PC-3 (cell line): Measurements from ENCODE around the gene MED12L. TPM values are rescaled to one million over a fixed set of nuclear protein-coding genes. Genes with fewer than 3 reads are reported as not detected.

ENCODE experiments used
- ATAC-seq: fragments of 200-7000 bp; cut with Tn5 transposase; 2 replicates; pipeline ENCODE4 v1.9.1; 2020; ENCODE audit warnings: mild to moderate bottlenecking, moderate library complexity
- BruUV-seq: library from RNA; stranded (reverse); fragments of 400-500 nt; replicated peaks from 2 replicates; lab custom pipeline; 2021; lab: Mats Ljungman, UMichigan
- CTCF ChIA-PET: fragments of 300-600 bp; sonication (Branson Sonifier 250); formaldehyde crosslinking; loops from one replicate; lab custom pipeline; 2022; ENCODE audit warnings: antibody characterized with exemption; lab: Charles Lee
- POLR2A ChIA-PET: fragments of 300-600 bp; sonication (Branson Sonifier 250); formaldehyde crosslinking; loops from one replicate; lab custom pipeline; 2022; ENCODE audit warnings: antibody characterized with exemption; ENCODE audit not compliant: unreplicated experiment; lab: Charles Lee
- DNase-seq: peaks from one replicate; pipeline ENCODE4 v3.0.0-alpha.2; 2015
- H2AFZ ChIP-seq: fragments of 300-600 bp; sonication (generic); 2 replicates; pipeline ENCODE4 v1.6.0; 2016; ENCODE audit warnings: antibody characterized with exemption, low read length
- H3F3A ChIP-seq: fragments of 300-600 bp; sonication (generic); one replicate; pipeline ENCODE4 v1.6.0; 2017; ENCODE audit warnings: antibody characterized with exemption, low read length, control low read depth, mild to moderate bottlenecking; ENCODE audit not compliant: unreplicated experiment
- H3K27ac ChIP-seq: fragments of 300-600 bp; sonication (generic); 2 replicates; pipeline ENCODE4 v1.5.1; 2016; ENCODE audit warnings: mild to moderate bottlenecking, low read length
- H3K27me3 ChIP-seq: fragments of 300-600 bp; sonication (generic); 2 replicates; pipeline ENCODE4 v1.6.1; 2016; ENCODE audit warnings: low read length, mixed read lengths
- H3K36me3 ChIP-seq: fragments of 300-600 bp; sonication (generic); 2 replicates; pipeline ENCODE4 v1.6.1; 2016; ENCODE audit warnings: low read depth, mixed run types, low read length, mixed read lengths
- H3K4me1 ChIP-seq: fragments of 300-600 bp; sonication (generic); 2 replicates; pipeline ENCODE4 v1.5.1; 2016; ENCODE audit warnings: low read length; ENCODE audit not compliant: insufficient read depth
- H3K4me2 ChIP-seq: fragments of 300-600 bp; sonication (generic); 2 replicates; pipeline ENCODE4 v1.6.0; 2016; ENCODE audit warnings: low read length
- H3K4me3 ChIP-seq: fragments of 300-600 bp; sonication (generic); 2 replicates; pipeline ENCODE4 v1.5.1; 2016; ENCODE audit warnings: mild to moderate bottlenecking, low read length, mixed read lengths
- H3K79me2 ChIP-seq: fragments of 300-600 bp; sonication (generic); 2 replicates; pipeline ENCODE4 v1.6.1; 2017; ENCODE audit warnings: low read length, mixed read lengths
- H3K9ac ChIP-seq: fragments of 300-600 bp; sonication (generic); 2 replicates; pipeline ENCODE4 v1.6.0; 2016; ENCODE audit warnings: mild to moderate bottlenecking, low read length
- H3K9me2 ChIP-seq: fragments of 300-600 bp; sonication (generic); replicated peaks from 2 replicates; pipeline ENCODE4 v1.6.1; 2016; ENCODE audit warnings: mixed run types, low read length, mixed read lengths
- H3K9me3 ChIP-seq: fragments of 300-600 bp; sonication (generic); 2 replicates; pipeline ENCODE4 v1.6.1; 2016; ENCODE audit warnings: low read length, mixed read lengths
- H4K20me1 ChIP-seq: fragments of 300-600 bp; sonication (generic); 2 replicates; pipeline ENCODE4 v1.6.1; 2016; ENCODE audit warnings: low read length, mixed read lengths
- CTCF ChIP-seq: fragments of 300-600 bp; sonication (generic); conservative IDR thresholded peaks from 2 replicates; pipeline ENCODE4 v1.5.1; 2017; ENCODE audit warnings: antibody characterized with exemption, low read depth, mild to moderate bottlenecking, low read length
- EZH2 ChIP-seq: fragments of 300-600 bp; sonication (generic); IDR thresholded peaks from one replicate; pipeline ENCODE4 v1.6.1; 2017; ENCODE audit warnings: antibody characterized with exemption, mild to moderate bottlenecking, low read length; ENCODE audit not compliant: unreplicated experiment
- EZH2phosphoT487 ChIP-seq: fragments of 300-600 bp; sonication (generic); IDR thresholded peaks from 2 replicates; pipeline ENCODE4 v1.6.1; 2018; ENCODE audit warnings: mild to moderate bottlenecking, antibody characterized with exemption, low read length, borderline replicate concordance
- intact Hi-C: fragments of 100-400 bp; cut with micrococcal nuclease; formaldehyde crosslinking; loops from 2 replicates; pipeline ENCODE4 v1.9.0; 2023
- total RNA-seq: library from RNA; depleted of rRNA; stranded (reverse); fragments of >200 nt; gene quantifications from 2 replicates; pipeline ENCODE4 v1.2.3, GENCODE V29; 2014

The MED12L gene
- total RNA-seq, 1 experiment from 2014 or later = 0.55 TPM

GRCh38 chr3:151144016-151144415 lies 58.6 kb downstream of the MED12L start:
- no peak for ATAC-seq
- no peaks in the 10 kb centered on the region for H4K20me1 ChIP-seq
- no peaks in the 10 kb centered on the region for H3K36me3 ChIP-seq
- peaks cover 26% of the 10 kb centered on the region for H3K27me3 ChIP-seq
- peaks cover 17% of the 10 kb centered on the region for H3K4me1 ChIP-seq
- H2AFZ ChIP-seq = no peak overlapping the region
- no peak overlapping the region for H3K4me2 ChIP-seq
- DNase-seq = no peak
- POLR2A ChIA-PET = no interaction called here
- intact Hi-C loops = no loop called here
- H3K9ac ChIP-seq = no peak overlapping the region
- no TSS peak for BruUV-seq
- H3K4me3 ChIP-seq = no peak overlapping the region
- H3K79me2 ChIP-seq = no peaks in the 10 kb centered on the region
- no peaks in the 10 kb centered on the region for H3K9me3 ChIP-seq
- no peak overlapping the region for H3K27ac ChIP-seq
- H3K9me2 ChIP-seq = no peaks in the 10 kb centered on the region
- no peak for TF ChIP-seq EZH2
- no peak for TF ChIP-seq CTCF
- TF ChIP-seq EZH2phosphoT487 = no peak
- peaks cover 4% of the 10 kb centered on the region for H3F3A ChIP-seq
- CTCF ChIA-PET = no interaction called here

GRCh38 chr3:151144760-151145159 lies 59.3 kb downstream of the MED12L start:
- no peak overlapping the region for H2AFZ ChIP-seq
- no TSS peak for BruUV-seq
- no peak overlapping the region for H3K9ac ChIP-seq
- peaks cover 26% of the 10 kb centered on the region for H3K27me3 ChIP-seq
- H3K9me2 ChIP-seq = no peaks in the 10 kb centered on the region
- ATAC-seq (no peak), DNase-seq (no peak)
- POLR2A ChIA-PET = no interaction called here
- no peaks in the 10 kb centered on the region for H3K36me3 ChIP-seq
- no peaks in the 10 kb centered on the region for H3K9me3 ChIP-seq
- TF ChIP-seq EZH2phosphoT487 = no peak
- TF ChIP-seq CTCF = no peak
- TF ChIP-seq EZH2 = no peak
- no peak overlapping the region for H3K4me2 ChIP-seq
- no peak overlapping the region for H3K4me3 ChIP-seq
- H4K20me1 ChIP-seq = no peaks in the 10 kb centered on the region
- peaks cover 17% of the 10 kb centered on the region for H3K4me1 ChIP-seq
- intact Hi-C loops = loop anchor here (5.0 kb wide), 1 partner anchor 272 kb away; no protein-coding TSS in a partner anchor
- no peaks in the 10 kb centered on the region for H3K79me2 ChIP-seq
- H3K27ac ChIP-seq = no peak overlapping the region
- CTCF ChIA-PET = no interaction called here
- peaks cover 4% of the 10 kb centered on the region for H3F3A ChIP-seq

GRCh38 chr3:151145713-151146070 lies 60.2 kb downstream of the MED12L start:
- CTCF ChIA-PET = no interaction called here
- Histone ChIP-seq H3K4me2 (peak overlapping the region; percentile 78), H3K27ac (no peak overlapping the region)

More at GRCh38 chr3:151145713-151146070, 60.2 kb downstream of the MED12L start:
- TF ChIP-seq CTCF (no peak), EZH2phosphoT487 (no peak), EZH2 (no peak)
- intact Hi-C loops = loop anchor here (1.0 to 5.0 kb wide), 7 partner anchors 59 to 424 kb away; no protein-coding TSS in a partner anchor
- peaks cover 17% of the 10 kb centered on the region for H3K4me1 ChIP-seq
- ATAC-seq (peak; percentile 6), DNase-seq (no peak)
- H3K9me2 ChIP-seq = no peaks in the 10 kb centered on the region
- H4K20me1 ChIP-seq = no peaks in the 10 kb centered on the region
- H3K27me3 ChIP-seq = peaks cover 26% of the 10 kb centered on the region
- no peaks in the 10 kb centered on the region for H3K9me3 ChIP-seq
- H3K36me3 ChIP-seq = no peaks in the 10 kb centered on the region
- no peaks in the 10 kb centered on the region for H3K79me2 ChIP-seq
- H3K4me3 ChIP-seq = peak overlapping the region; percentile 53; the same call in 1 of the 2 replicates
- H3F3A ChIP-seq = peaks cover 4% of the 10 kb centered on the region
- POLR2A ChIA-PET = no interaction called here
- peak overlapping the region; percentile 50; the same call in 1 of the 2 replicates for H2AFZ ChIP-seq
- no peak overlapping the region for H3K9ac ChIP-seq
- no TSS peak for BruUV-seq
